Effector memory CD4-positive, alpha-beta T cell (primary cell): Measurements from ENCODE around the gene MAL.

Experiments
- DNase-seq, 3 donors: peaks; one replicate each; pipeline ENCODE4 v3.0.0-alpha.2; 2020
- H3K27ac ChIP-seq: 2 replicates; pipeline ENCODE4 v1.7.0; 2013; ENCODE audit warnings: mild to moderate bottlenecking, low read length, moderate library complexity; ENCODE audit not compliant: insufficient read depth, poor library complexity, severe bottlenecking
- H3K27me3 ChIP-seq: replicated peaks from 2 replicates; pipeline ENCODE4 v1.7.0; 2013; ENCODE audit warnings: mild to moderate bottlenecking, low read length; ENCODE audit not compliant: insufficient read depth, control insufficient read depth, poor library complexity, severe bottlenecking
- H3K36me3 ChIP-seq: 2 replicates; pipeline ENCODE4 v1.7.0; 2013; ENCODE audit warnings: mild to moderate bottlenecking, low read length, moderate library complexity; ENCODE audit not compliant: control insufficient read depth, insufficient read depth
- H3K4me1 ChIP-seq: 2 replicates; pipeline ENCODE4 v1.7.0; 2013; ENCODE audit warnings: low read length, mild to moderate bottlenecking; ENCODE audit not compliant: control insufficient read depth, insufficient read depth, poor library complexity, severe bottlenecking
- H3K4me3 ChIP-seq: 2 replicates; pipeline ENCODE4 v1.7.0; 2013; ENCODE audit warnings: low read length, low read depth, mild to moderate bottlenecking; ENCODE audit not compliant: insufficient read depth, poor library complexity, severe bottlenecking
- H3K9me3 ChIP-seq: 2 replicates; pipeline ENCODE4 v1.7.0; 2013; ENCODE audit warnings: mild to moderate bottlenecking, low read length, moderate library complexity; ENCODE audit not compliant: control insufficient read depth

MAL gene

GRCh38 chr2:95047629-95048510, 22.4 kb downstream of the MAL start:
- peaks cover 6% of the 10 kb centered on the region for H3K4me1 ChIP-seq
- H3K27ac ChIP-seq = peak overlapping the region; percentile 21
- no peak overlapping the region for H3K4me3 ChIP-seq
- H3K9me3 ChIP-seq = no peaks in the 10 kb centered on the region
- no peak for DNase-seq
- no peaks in the 10 kb centered on the region for H3K27me3 ChIP-seq
- H3K36me3 ChIP-seq = peaks cover 41% of the 10 kb centered on the region

- Histone ChIP-seq H3K36me3 (peaks cover 52% of the 10 kb centered on the region), H3K4me1 (peaks cover 6% of the 10 kb centered on the region), H3K27ac (no peak overlapping the region), H3K9me3 (no peaks in the 10 kb centered on the region), H3K4me3 (no peak overlapping the region), H3K27me3 (no peaks in the 10 kb centered on the region)
- DNase-seq = no peak
Measured at GRCh38 chr2:95048825-95049682, 23.5 kb downstream of the MAL start.

- no peak for DNase-seq
- no peak overlapping the region for H3K4me3 ChIP-seq
- H3K27ac ChIP-seq = no peak overlapping the region
- no peaks in the 10 kb centered on the region for H3K27me3 ChIP-seq
- H3K9me3 ChIP-seq = no peaks in the 10 kb centered on the region
- H3K4me1 ChIP-seq = peaks cover 6% of the 10 kb centered on the region
- H3K36me3 ChIP-seq = peaks cover 52% of the 10 kb centered on the region
Measured at GRCh38 chr2:95049683-95049955, 24.1 kb downstream of the MAL start.

DNA sequence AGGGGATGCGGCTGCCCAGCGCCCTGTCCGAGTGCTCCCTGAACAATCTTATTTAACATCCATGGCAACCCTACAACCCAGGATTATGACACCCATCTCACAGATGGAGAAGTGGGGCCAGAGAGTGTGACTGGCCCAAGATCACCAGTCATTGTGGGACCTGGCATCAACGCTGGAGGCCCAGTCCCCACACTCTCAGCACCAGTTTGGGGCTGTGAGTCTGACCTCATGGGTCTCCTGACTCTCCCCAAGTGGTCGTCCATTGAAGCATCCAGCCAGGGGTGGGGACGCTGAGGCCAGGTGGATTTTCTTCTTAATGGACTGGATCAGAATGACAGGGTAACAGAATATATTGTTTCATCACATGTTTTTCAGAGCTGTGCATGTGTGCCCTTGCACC, 24.5 kb downstream of the MAL start:
- H3K36me3 ChIP-seq = peaks cover 52% of the 10 kb centered on the region
- H3K4me3 ChIP-seq = no peak overlapping the region
- DNase-seq = no peak
- peaks cover 6% of the 10 kb centered on the region for H3K4me1 ChIP-seq
- H3K27me3 ChIP-seq = no peaks in the 10 kb centered on the region
- H3K27ac ChIP-seq = no peak overlapping the region
- H3K9me3 ChIP-seq = no peaks in the 10 kb centered on the region

GRCh38 chr2:95050385-95051300, 25.1 kb downstream of the MAL start:
- H3K4me1 ChIP-seq = peaks cover 9% of the 10 kb centered on the region
- no peaks in the 10 kb centered on the region for H3K9me3 ChIP-seq
- no peaks in the 10 kb centered on the region for H3K27me3 ChIP-seq
- H3K27ac ChIP-seq = peak overlapping the region; percentile 5
- no peak for DNase-seq
- peaks cover 52% of the 10 kb centered on the region for H3K36me3 ChIP-seq
- H3K4me3 ChIP-seq = no peak overlapping the region

- no peaks in the 10 kb centered on the region for H3K27me3 ChIP-seq
- peaks cover 52% of the 10 kb centered on the region for H3K36me3 ChIP-seq
- peaks cover 5% of the 10 kb centered on the region for H3K4me1 ChIP-seq
- no peak overlapping the region for H3K4me3 ChIP-seq
- H3K27ac ChIP-seq = no peak overlapping the region
- H3K9me3 ChIP-seq = no peaks in the 10 kb centered on the region
- DNase-seq = no peak
Measured at GRCh38 chr2:95051626-95052025, 26.1 kb downstream of the MAL start.

DNA sequence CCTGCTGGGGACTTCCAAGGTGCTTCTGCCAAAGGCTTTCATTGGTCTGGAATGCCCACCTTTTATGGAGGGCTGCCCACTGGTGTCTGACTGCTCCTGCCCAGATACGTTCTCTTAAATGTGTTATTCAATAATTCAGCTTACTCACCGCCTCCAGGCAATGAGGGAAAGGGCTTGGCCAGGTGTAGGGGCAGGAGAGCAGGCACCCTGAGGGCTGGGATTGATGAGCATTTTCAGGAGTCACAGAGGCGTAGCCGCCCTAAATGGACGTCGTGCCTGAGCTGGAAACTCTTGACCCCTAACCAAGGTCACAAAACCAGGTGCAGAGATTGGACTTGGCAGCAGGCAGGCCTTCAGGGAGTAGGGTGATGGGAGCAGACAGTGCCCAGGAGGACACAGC, 26.8 kb downstream of the MAL start:
- Histone ChIP-seq H3K27ac (peak overlapping the region; percentile 2), H3K4me1 (peaks cover 5% of the 10 kb centered on the region), H3K4me3 (no peak overlapping the region), H3K9me3 (no peaks in the 10 kb centered on the region), H3K36me3 (peaks cover 52% of the 10 kb centered on the region), H3K27me3 (no peaks in the 10 kb centered on the region)
- no peak for DNase-seq

GRCh38 chr2:95052804-95053479, 27.4 kb downstream of the MAL start:
- no peaks in the 10 kb centered on the region for H3K27me3 ChIP-seq
- no peak overlapping the region for H3K4me3 ChIP-seq
- H3K36me3 ChIP-seq = peaks cover 49% of the 10 kb centered on the region
- peak overlapping the region; percentile 2 for H3K27ac ChIP-seq
- H3K4me1 ChIP-seq = peaks cover 5% of the 10 kb centered on the region
- DNase-seq = no peak
- no peaks in the 10 kb centered on the region for H3K9me3 ChIP-seq

DNA sequence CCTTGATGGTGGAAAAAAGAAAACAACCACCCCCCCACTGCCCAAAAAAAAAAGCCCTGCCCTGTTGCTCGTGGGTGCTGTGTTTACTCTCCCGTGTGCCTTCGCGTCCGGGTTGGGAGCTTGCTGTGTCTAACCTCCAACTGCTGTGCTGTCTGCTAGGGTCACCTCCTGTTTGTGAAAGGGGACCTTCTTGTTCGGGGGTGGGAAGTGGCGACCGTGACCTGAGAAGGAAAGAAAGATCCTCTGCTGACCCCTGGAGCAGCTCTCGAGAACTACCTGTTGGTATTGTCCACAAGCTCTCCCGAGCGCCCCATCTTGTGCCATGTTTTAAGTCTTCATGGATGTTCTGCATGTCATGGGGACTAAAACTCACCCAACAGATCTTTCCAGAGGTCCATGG, 28.0 kb downstream of the MAL start:
- Histone ChIP-seq H3K9me3 (no peaks in the 10 kb centered on the region), H3K27ac (no peak overlapping the region), H3K4me3 (no peak overlapping the region), H3K27me3 (no peaks in the 10 kb centered on the region), H3K4me1 (peaks cover 5% of the 10 kb centered on the region), H3K36me3 (peaks cover 49% of the 10 kb centered on the region)
- no peak for DNase-seq
